Amniotic stem cell (primary cell): ENCODE data around the gene HOXC4.
"Not testable (repeated sequence)": the region's sequence is repeated elsewhere in the genome, so short reads cannot be mapped to it uniquely, and the experiment has no call there.

Experiments used
- DNase-seq: peaks from one replicate; lab custom pipeline; 2025; lab: John Stamatoyannopoulos, UW

HOXC4 gene

DNA sequence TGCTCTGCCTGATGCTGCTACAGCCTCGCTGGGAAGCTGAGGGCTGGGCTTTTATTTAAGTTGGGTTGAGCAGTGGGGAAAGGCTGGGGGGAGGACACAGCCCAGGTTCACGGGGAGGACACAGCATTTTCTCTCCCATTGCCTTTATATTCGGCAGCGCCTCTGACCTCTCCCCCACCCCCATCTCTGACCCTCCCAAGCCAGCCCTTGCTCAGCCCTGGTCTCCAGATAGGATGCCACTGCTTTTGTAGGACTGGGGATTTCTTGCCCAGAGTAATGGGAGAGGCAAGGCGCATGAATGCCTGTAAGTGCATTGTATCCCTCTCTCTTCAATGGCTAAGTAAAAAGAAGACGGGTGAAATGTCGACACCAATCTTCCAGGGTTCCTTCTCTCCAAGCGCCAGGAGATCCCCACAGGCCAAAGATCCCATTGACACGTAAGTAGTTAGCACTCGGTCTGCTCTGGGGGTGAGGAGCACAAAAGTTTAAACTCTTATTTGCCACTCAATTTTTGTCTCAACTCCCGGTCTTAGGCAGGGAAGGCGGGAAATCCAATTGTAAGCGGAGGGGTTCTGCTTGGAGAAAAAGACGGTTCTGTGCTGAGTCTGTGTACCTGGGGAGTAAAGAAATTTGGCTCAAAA lies 4.6 kb downstream of the HOXC4 start:
- no peak for DNase-seq

DNA sequence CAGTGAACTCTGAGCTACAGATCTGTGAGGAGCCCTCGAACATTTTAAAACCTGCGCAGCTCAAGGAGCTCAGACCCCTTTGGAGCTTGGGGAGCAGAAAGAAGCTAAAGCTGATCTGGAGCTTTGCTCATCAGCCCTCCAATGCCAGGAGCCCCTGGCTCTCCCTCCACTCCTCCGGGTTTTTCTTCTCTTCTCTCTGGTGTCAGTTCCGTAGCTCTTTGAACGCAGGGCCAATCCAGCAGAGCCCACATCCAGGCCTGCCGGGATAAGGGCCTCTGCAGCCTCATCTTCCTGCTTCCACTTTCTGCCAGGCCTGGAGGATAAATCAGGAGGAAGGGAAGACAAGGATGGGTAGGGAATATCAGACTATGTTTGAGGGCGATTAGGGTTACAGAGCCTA lies 6.0 kb downstream of the HOXC4 start:
- no peak for DNase-seq

DNA sequence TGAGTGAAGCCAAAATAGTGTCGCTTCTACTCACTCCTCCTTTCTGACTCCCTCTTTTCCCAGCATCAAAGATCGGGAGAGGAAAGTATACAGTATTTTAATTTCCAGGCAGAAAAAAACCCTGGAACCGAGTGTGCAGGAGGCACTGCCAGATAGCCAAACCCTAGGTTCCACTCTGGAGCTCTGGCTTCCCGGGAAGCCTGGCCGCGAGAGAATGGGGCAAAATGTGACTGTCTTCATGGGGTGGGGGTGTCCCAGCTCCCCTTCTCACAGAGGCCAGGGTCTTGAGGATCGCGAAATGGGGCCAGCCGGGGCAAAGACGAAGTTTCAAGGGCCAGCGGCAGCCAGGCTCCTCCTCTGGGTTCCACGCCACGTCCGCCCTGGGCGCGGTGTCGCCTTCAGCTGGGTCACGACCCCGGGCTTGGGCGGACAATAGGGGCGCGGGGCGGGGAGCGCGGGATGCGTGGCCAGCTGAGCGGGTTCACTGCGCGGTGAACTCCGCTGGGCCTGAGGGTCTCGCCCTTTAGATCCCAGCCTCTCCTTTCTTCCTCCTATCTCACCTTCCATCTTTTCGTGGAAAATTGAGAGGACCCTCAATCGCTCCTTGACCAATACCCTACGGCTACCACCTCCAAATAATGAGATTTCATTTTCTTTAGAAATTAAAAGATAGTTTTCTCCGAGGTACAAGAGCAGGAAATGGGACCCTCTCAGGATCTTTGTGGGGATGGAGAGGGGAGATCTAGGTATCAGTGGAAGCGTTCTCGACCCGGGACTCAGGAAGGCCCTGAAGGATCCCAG lies 6.7 kb downstream of the HOXC4 start:
- no peak for DNase-seq

DNA sequence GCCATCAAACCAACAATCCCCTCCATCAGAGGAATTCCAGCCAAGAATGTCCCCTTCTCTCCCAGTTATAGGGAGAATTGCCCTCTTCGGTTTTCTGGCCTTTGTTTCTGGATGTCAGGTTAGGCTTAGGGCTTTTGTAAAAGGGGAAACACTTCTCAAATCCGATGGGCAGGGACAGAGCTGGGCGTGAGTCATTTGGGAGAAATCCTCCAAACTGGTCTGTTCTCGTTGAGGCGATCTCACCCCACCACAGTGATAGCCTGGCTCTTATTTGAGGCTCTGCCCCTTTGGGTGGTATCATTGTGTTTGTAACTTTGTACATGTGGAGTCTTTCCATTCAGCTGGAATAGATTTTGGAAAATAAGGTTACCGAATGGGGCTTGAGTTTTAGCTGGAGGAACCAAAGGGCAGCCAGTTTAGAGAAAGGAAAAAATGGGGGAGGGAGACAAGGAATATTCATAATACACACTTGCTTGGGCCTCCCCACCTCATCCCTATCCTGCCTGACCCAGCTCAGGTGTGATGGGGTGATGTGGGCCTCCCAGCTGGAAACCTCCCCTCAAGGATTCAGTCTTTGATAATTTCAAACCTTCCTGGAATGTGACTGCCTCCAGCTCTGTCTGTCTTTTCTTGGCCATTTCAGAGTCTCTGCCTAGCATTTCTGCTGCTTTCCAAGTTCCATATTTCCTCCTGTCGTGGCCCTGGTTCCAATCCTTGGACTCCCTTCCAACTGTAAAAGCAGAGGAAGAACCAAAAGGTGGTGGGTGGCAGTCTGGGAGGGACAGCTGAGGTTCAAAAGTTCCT lies 7.5 kb downstream of the HOXC4 start:
- DNase-seq, result no peak

DNA sequence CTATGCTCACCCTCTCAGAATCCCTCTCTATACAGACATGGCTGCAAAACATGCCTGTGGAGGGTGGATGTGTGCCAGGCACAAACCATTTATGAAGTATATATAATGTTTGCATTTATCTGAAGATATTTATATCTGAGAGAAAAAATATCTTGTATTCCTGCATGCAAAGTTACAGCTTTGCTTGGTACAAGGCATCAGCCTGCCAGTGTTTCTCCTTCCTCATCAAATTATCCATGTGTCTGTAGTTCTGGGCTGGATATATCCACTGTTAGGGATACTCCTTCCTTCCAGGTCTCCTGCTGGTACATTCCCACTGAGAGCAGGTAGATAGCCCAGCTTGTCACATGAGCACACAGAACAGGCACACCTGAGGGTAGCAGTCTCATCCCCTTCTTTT lies 12.0 kb downstream of the HOXC4 start:
- DNase-seq, result no peak

DNA sequence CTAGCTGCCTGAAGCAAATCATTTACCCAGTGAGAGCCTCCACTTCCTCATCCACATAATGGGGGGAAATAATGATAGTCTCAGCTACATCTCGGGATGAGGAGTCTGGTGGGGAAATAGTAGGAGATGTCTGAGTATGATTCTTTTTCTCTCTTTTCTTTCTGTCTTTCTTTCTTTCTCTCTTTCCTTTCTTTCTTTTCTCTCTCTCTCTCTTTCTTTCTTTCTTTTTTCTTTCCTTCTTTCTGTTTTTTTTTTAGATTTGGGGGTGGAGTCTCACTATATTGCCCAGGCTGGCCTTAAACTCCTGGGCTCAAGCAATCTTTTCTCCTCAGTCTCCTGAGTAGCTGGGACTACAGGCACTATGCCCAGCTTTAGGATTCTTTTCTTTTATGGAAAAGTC lies 12.8 kb downstream of the HOXC4 start:
- DNase-seq, result no peak

DNA sequence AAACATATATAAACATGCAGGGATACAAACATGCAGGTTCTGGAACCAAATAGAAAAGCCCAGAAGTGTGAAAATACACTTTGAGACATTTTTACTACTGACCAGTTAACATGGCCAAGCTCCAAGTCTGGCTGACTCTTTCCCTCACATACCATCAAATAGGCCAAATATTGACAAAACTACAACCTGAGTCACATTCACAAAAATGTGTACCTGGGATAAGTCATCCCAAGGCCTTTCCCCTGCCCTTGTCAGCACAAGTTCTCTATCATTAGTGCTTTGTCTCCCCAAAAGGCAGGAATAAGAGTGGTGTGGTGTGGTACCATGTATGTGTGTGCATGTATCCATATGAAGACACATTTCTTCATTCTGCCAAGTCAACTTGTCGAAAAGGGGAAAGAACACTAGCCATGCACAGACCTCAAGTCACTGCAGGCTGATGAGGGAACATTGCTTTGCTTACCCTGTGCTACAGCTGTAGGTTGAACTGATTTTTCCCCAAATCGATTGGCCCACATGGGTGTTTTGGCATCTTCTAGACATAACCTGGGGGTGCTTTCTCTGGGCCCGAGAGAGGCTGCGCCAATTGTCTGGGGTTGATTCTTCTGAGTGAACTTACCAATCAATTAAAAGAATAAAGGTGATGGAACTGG lies 14.9 kb downstream of the HOXC4 start:
- no peak for DNase-seq

DNA sequence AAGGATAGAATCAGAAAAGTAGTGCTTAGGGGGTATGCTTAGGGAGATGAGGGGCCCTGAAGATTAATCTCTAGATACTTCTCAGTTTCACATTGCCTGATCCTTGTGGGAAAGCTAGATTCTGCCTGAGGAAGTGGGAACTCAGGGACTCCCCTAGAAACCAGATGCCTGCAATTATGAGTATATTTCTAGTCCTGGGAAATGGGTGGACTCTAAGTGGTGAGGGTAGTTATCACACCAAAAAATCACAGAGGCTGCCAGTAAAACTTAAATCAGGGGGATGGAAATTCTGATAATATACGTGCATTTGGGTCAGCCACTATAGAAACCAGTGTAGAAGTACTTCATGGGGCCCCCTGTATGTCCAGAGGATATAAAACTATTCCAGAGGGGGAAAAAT lies 18.3 kb downstream of the HOXC4 start:
- DNase-seq, result no peak

DNA sequence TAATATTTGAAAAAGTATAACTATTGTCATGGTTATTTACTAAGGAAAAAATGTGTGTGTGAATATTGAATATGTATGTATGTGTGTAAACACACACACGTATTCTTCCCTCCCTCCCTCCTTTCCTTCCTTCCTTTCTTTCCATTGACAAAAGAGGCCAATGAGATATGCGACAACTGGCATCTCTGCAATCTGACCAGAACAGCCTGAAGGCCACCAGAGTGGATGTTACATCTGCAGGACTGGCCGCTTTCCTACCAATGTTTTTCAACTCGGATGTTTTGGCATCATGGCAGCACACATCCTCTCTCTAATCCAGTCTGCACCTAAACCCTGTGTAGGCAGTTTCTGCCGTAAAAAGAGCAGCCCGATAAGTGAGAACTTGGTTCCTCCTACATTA lies 20.7 kb downstream of the HOXC4 start:
- DNase-seq, result no peak

DNA sequence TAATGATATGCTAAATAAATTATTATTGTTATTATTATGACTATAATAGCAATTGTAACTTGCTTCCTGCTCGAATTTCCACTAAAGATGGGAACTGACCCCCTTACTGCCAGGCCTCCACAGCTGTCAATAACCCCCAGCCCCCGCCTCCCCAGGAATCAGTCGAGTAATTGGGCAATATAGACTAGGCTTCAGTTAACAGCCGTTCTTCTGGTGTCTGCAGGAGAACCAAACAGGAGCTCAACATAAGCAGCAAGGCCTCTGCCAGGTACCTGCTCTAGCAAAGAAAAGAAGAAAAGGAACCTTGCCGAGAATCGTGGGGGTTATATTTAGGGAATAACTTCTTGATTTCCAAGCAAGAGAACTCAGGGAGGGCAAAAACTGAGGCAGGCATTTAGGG lies 21.8 kb downstream of the HOXC4 start:
- DNase-seq, result no peak

DNA sequence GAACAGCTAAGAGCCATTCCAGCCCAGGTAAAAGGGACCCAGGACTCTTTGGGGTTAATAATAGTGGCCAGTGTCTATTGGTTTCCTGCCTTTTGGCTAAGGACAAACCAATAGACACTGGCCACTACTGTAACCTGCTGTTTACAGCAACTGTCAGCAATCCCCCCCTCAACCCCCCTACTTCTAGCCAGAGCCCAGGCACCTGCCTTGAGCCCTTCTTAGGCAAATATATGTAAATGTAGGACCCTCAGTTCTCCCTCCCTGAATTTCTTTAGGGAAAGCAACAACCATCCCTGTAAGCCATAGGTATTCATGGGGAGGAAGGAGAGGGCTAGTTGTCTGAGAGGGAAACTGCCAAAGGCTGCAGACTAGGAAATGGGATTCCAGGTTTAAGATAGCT lies 22.3 kb downstream of the HOXC4 start:
- no peak for DNase-seq

DNA sequence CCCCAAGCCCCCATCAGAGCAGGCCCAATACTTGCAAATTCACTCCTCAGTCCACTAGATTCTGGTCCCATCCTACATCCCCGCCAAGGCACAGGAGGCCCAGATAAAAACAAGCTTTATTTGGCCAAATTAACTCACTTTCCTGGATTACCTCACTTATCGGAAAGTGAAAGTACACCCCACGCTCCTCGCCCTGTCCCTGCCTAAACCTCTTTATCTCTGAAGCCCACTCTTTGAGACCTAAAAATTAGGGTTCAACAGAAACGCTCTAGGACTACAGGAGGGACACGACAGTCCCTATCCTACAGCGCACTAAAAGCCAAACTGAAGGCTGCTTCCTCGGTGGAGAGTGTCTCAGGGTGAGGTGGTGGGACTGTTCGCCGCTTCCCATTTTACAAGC lies 24.2 kb downstream of the HOXC4 start:
- DNase-seq, result not testable (repeated sequence)

DNA sequence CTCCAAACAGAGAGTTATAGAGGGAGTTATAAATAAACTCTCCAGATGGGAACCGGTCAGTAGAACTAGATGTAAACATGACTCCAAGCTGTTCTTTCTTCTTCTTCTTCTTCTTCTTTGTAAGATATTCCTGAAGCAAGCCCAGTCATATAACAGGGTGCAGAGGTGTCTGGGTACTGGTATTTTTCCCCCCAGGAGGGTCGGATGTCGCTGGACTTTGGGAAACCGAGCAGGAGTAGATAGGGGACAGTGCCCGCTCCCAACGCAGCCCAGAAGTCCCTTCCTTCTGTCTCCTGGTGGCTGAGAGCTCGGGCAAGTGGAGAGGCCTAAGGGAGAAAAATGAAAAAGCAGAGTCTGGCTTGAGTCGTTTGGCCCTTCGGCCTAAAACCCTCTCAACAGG lies 25.5 kb downstream of the HOXC4 start:
- not testable (repeated sequence) for DNase-seq

DNA sequence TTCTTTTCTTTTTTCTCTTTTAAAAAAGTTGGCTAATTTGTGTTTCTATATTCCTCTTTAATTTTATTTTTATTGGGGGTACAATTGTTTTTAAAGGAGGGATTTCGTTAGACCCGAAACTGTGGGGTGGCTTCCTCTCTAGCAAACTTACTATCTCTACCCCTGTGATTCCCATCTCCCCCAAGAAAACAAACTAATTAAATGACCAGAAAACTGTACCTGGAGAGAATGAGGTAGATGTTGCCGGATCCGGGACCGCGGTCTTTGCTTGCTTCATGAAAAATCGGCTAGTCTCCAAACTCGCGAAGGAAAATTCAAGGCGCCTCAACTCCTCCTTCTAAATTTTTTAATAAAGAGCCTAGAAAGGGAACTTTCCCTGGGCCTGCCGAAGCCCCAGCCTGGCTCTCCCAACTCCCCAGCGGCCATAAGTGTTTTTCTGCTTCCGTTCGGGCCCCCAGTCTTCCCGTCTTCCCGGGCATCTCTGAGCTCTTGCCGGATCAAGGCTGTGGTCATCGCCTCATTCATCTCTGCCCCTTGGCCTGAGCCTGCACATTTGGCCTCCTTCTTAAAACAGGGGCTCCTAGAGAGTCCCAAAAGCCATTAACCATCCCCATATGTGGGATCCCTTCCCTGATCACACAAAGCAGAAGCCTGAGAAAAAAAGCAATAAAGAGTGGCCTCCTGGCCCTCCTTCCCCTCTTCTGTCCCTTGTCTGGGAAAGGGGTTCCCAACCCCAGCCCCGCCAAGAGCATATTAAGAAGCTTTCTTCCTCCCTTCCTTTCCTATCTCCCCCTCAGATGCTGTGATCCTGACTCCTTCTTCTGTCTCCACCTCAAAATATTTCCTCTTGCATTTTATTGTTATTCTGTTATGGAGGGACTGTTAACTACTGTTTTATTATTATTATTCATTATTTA lies 26.6 kb downstream of the HOXC4 start:
- DNase-seq, result not testable (repeated sequence)

DNA sequence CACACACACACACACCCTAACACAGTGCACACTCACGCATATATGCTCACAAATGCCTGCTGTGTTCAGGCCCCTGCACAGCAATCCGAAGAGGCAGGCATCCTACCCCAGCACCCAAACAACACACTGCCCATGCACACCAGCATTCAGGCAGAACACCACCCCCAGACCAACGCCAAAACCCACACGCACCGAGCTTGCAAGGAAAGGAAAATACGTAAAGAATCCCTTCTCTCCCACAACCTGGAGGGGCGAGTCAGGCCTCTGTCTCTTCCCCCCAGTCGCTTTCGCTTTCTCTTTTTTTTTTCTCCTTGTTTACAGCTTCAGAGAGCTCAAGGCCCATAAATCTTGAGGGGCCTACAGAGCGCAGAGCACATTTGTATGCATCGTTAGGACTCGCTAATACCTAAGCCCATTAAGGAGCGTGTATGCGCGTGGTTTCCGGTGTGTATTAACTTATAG lies 27.4 kb downstream of the HOXC4 start:
- DNase-seq, result not testable (repeated sequence)

DNA sequence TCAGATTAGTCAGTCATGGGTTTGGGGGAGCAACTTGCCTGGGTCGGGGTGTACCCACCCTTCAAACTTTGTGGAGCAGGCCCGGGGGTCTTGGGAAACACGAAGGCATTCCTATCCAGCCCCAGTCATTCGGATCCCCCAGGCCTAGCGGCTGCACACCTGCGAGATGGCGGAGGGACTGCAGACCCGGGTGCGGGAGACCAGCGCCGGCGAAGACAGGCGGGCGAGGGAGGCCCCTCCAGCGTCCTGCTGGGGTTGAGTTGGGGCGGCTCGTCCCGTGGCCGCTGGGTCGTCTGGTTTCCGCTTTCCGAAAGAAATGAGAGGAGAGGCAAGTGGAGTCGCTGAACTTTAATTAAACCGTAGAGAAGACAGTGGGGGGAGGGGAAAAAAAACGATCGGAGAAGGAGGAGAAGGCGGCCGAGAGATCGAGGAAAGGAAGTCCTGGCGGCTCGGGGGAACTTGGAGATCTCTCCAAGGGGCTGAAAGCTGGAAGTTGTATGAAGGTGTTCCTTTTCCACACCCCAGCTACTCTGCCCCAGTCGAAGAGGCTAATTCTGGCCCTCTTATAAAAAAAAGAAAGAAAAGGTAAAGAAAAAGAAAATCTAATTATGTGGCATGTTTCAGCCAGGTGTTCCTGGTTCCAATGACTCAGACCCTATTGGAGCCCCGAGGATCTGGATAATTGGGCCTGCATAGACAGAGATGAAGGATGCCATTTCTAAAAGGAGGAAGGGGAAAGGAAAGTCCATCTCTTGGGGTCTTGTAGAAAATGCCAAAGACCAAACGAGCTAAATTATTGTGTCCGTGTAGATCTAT lies 28.2 kb downstream of the HOXC4 start:
- not testable (repeated sequence) for DNase-seq

DNA sequence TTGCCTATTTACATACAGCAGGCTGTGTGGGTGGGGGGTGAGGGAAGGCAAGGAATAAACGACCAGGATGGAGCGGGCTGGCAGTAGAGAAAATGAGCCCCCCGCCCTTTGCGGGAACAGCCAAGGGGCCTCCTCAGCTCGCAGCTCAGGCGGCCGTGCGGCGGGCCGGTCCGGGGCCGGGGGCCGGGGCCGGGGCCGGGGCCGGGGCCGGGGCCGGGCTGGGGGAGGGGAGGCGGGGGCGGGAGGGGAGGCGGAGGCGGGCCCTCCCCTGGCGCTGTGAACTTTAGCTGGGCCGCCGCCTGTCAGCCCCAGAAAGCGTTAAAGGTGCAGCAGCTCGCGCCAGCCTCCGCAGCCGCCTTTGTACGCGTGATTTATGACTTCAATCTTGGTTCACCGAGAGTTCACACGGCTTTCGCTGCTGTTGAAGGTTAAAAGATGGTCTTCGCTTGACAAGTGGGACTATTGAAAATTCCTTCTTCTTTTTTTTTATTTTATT lies 28.8 kb downstream of the HOXC4 start:
- DNase-seq, result no peak

DNA sequence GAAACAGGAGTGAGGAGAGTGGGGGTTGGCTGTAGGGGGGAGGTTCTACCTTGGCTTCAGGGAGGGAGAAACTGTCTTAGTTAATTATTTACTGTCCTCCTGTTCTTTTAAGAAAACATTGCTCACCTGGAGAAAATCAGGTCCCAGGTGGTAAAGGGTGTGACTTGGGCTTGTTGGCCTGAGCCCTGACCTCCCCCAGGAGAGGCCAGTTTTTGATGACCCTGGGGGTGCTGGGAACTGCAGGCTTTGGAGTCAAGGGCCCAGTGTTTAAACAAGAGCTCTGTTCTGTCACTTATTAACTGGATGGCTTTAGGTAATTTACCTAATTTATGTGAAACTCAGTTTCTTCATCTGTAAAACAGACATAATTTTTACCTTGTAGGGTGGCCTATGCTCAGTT lies 34.4 kb downstream of the HOXC4 start:
- not testable (repeated sequence) for DNase-seq

DNA sequence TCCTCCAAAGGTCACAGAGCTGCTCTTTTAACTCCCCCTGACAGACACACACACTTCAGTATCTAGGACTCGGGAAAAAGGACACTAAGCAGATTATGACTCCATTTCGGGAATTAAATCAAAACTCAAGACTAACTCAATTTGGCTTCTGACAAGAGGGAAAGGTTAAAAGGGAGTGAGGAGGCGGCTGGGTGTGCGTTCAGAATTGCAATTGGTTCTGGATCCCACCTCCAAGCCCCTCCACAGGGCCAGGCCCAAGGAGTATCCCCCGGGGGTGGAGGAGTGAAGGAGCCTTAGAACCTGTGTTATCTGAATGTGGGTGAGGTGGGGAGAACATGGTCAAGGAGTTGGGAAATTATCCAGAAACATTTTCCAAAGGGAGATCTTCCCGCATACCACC lies 35.8 kb downstream of the HOXC4 start:
- DNase-seq, result not testable (repeated sequence)

DNA sequence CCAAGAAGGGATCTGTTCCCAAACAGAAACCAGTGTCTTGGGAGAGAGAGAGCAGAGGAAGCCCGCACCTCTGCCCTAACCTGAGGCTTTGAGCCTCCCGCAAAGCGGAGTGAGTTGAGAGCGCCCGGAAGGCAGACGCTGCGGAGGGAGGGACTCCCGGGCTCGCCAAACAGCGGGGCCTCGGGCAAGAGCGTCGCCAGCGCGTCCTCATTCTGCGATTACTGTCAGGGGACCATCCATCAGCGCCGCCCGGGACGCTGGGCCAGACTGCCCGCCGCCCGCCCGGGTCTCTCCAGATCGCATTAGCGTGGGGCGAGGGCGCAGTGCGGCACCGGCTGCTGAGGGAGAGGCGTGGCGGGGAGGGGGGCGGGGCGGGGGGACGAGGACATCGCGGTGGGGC lies 36.7 kb downstream of the HOXC4 start:
- not testable (repeated sequence) for DNase-seq
